Endodermal cell (in vitro differentiated cells): ENCODE results near the gene ST8SIA2. TPM values are rescaled to one million over a fixed set of nuclear protein-coding genes. Genes with fewer than 3 reads are reported as not detected.

Experiments used
- DNase-seq: peaks from one replicate; pipeline ENCODE4 v3.0.0-alpha.2; 2017
- H3K27ac ChIP-seq: 2 replicates; pipeline ENCODE4 v1.5.1; 2013; ENCODE audit warnings: mild to moderate bottlenecking, low read depth, low read length, moderate library complexity
- H3K27me3 ChIP-seq: 2 replicates; pipeline ENCODE4 v1.6.1; 2013; ENCODE audit warnings: mild to moderate bottlenecking, low read length, moderate library complexity; ENCODE audit not compliant: insufficient read depth, control insufficient read depth, poor library complexity, severe bottlenecking
- H3K36me3 ChIP-seq: 2 replicates; pipeline ENCODE4 v1.7.0; 2013; ENCODE audit warnings: mild to moderate bottlenecking, low read length, moderate library complexity; ENCODE audit not compliant: control insufficient read depth, insufficient read depth
- H3K4me1 ChIP-seq: one replicate; pipeline ENCODE4 v1.7.0; 2013; ENCODE audit warnings: low read length; ENCODE audit not compliant: control insufficient read depth, insufficient read depth
- H3K4me3 ChIP-seq: 2 replicates; pipeline ENCODE4 v1.5.1; 2013; ENCODE audit warnings: mild to moderate bottlenecking, low read length, moderate library complexity
- H3K9ac ChIP-seq: 2 replicates; pipeline ENCODE4 v1.6.1; 2013; ENCODE audit warnings: mild to moderate bottlenecking, low read length, moderate library complexity; ENCODE audit not compliant: poor library complexity, severe bottlenecking; ENCODE audit errors: extremely low read depth
- H3K9me3 ChIP-seq: 2 replicates; pipeline ENCODE4 v1.6.1; 2013; ENCODE audit warnings: mild to moderate bottlenecking, low read length, moderate library complexity; ENCODE audit not compliant: control insufficient read depth
- H3K27ac Mint-ChIP-seq: 2 replicates; pipeline ENCODE4 v1.8.0; 2020; ENCODE audit warnings: mixed read lengths
- H3K27me3 Mint-ChIP-seq: 2 replicates; pipeline ENCODE4 v1.8.0; 2021; ENCODE audit warnings: mild to moderate bottlenecking, mixed read lengths; ENCODE audit not compliant: insufficient read depth
- H3K36me3 Mint-ChIP-seq: 2 replicates; pipeline ENCODE4 v1.8.0; 2020; ENCODE audit warnings: low read depth, mixed read lengths
- H3K4me1 Mint-ChIP-seq: 2 replicates; pipeline ENCODE4 v1.8.0; 2020; ENCODE audit warnings: mixed read lengths
- H3K4me3 Mint-ChIP-seq: 2 replicates; pipeline ENCODE4 v1.8.0; 2020; ENCODE audit warnings: mild to moderate bottlenecking, moderate library complexity, mixed read lengths
- H3K9me3 Mint-ChIP-seq: 2 replicates; pipeline ENCODE4 v1.8.0; 2020; ENCODE audit warnings: mild to moderate bottlenecking, mixed read lengths
- WGBS, 2 experiments: methylation state at CpG; one replicate each; pipeline versions ENCODE4 v1.1.5 to v1.1.7; 2013; ENCODE audit warnings: missing lambda C conversion rate in 2 of 2, mixed read lengths in 1 of 2; ENCODE audit not compliant: insufficient coverage in 1 of 2, insufficient read length in 1 of 2; 5-methylcytosine and 5-hydroxymethylcytosine counted together
- total RNA-seq, 2 donors: library from RNA; stranded (reverse); fragmentation: NEBNext Ultra II Directional in 1 of 2; extraction: Animal tissue kit (Norgen Biotek cat#: 25700) in 1 of 2; gene quantifications; 2 replicates in 1 of 2; 3 replicates in 1 of 2; pipeline ENCODE4 v1.2.1, GENCODE V29; 2021
- TF ChIP-seq, protein P1 (sequence below): fragments of 200-600 bp; sonication (generic); conservative IDR thresholded peaks from 2 replicates; pipeline ENCODE4 v1.5.0; 2021; ENCODE audit warnings: antibody characterized with exemption, mild to moderate bottlenecking

Gene ST8SIA2
- total RNA-seq, 2 donors from 2014 or later: 8.1 to 8.9 TPM

DNA sequence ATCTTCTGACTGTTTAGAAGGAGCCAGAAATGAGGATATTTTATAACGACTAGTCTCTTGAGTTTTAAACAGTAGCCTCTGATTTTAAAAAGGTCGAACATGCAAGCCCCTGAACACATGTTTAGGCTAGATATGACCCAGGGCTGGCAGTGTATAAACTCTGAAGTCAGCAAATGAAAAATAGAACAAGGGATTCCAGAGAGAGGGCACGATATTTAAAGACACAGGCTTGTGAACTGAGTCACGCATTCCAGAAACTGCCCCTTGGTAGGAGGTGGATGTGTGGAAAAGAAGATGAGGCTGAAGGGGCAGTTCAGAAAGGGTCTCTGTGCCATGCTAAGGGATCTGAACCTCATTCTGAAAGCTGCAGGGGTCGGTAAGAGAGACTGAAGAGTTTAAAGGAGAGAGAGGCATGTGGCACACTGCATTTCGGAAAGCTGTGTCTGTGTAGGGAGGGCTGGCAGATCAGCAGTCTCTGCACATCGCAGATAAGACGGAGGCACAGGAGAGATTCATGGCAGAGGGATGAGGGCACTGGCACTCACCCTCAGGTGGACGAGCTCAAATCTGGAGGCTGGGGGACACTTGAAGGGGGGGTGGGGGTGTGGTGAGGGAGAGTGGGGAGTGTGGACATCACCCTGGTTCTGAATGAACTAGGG lies 22.1 kb downstream of the ST8SIA2 start:
- Histone ChIP-seq H3K4me3 (no peak overlapping the region), H3K27ac (no peak overlapping the region), H3K9ac (no peak overlapping the region), H3K9me3 (no peaks in the 10 kb centered on the region), H3K36me3 (peaks cover 21% of the 10 kb centered on the region), H3K4me1 (peaks cover 8% of the 10 kb centered on the region), H3K27me3 (no peaks in the 10 kb centered on the region)
- TF ChIP-seq, protein P1, sequence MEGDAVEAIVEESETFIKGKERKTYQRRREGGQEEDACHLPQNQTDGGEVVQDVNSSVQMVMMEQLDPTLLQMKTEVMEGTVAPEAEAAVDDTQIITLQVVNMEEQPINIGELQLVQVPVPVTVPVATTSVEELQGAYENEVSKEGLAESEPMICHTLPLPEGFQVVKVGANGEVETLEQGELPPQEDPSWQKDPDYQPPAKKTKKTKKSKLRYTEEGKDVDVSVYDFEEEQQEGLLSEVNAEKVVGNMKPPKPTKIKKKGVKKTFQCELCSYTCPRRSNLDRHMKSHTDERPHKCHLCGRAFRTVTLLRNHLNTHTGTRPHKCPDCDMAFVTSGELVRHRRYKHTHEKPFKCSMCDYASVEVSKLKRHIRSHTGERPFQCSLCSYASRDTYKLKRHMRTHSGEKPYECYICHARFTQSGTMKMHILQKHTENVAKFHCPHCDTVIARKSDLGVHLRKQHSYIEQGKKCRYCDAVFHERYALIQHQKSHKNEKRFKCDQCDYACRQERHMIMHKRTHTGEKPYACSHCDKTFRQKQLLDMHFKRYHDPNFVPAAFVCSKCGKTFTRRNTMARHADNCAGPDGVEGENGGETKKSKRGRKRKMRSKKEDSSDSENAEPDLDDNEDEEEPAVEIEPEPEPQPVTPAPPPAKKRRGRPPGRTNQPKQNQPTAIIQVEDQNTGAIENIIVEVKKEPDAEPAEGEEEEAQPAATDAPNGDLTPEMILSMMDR: no peak
- Mint-ChIP-seq H3K9me3 (no peaks in the 10 kb centered on the region), H3K36me3 (peaks cover 6% of the 10 kb centered on the region), H3K27ac (no peak overlapping the region), H3K4me3 (no peak overlapping the region), H3K4me1 (peaks cover 25% of the 10 kb centered on the region), H3K27me3 (peaks cover 10% of the 10 kb centered on the region)
- WGBS, 2 experiments: 92 to 98% methylated on average over 7 to 9 of the region's 9 CpGs
- DNase-seq: no peak

GRCh38 chr15:92416557-92416956 lies 22.9 kb downstream of the ST8SIA2 start:
- H3K27ac Mint-ChIP-seq: no peak overlapping the region
- TF ChIP-seq, protein P1: no peak
- Histone ChIP-seq H3K27me3 (no peaks in the 10 kb centered on the region), H3K27ac (no peak overlapping the region), H3K36me3 (peaks cover 21% of the 10 kb centered on the region), H3K4me1 (peaks cover 8% of the 10 kb centered on the region), H3K9ac (no peak overlapping the region), H3K9me3 (no peaks in the 10 kb centered on the region), H3K4me3 (no peak overlapping the region)
- DNase-seq: no peak
- H3K9me3 Mint-ChIP-seq: no peaks in the 10 kb centered on the region
- peaks cover 6% of the 10 kb centered on the region for H3K27me3 Mint-ChIP-seq
- WGBS, 2 experiments: 95% methylated on average over 9 to 12 of the region's 12 CpGs
- H3K4me1 Mint-ChIP-seq: peaks cover 22% of the 10 kb centered on the region
- peaks cover 6% of the 10 kb centered on the region for H3K36me3 Mint-ChIP-seq
- no peak overlapping the region for H3K4me3 Mint-ChIP-seq

DNA sequence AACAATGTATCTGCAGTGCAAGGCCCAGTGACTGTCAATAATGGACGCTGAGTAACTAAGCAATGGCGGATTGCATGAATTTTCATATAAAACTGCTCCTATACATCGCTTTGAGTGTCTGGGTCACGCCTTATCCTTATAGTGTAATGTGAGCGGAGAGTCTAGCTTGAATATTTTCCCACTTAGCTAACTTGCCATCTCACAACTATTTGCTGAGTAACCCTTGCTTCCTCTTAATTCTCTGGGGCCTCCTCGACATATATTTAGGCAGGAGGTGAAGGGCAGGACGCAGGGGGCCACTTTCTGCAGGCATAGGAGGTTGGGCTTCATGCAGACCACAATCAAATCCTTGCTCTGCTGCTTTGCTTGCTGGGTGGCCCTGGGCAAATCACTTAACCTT lies 24.0 kb downstream of the ST8SIA2 start:
- no peak for DNase-seq
- Histone ChIP-seq H3K4me3 (no peak overlapping the region), H3K9ac (no peak overlapping the region), H3K9me3 (no peaks in the 10 kb centered on the region), H3K4me1 (peaks cover 8% of the 10 kb centered on the region), H3K27me3 (no peaks in the 10 kb centered on the region), H3K36me3 (peaks cover 24% of the 10 kb centered on the region), H3K27ac (no peak overlapping the region)
- TF ChIP-seq, protein P1: no peak
- Mint-ChIP-seq H3K4me1 (peaks cover 19% of the 10 kb centered on the region), H3K9me3 (no peaks in the 10 kb centered on the region), H3K27me3 (peaks cover 4% of the 10 kb centered on the region), H3K36me3 (peaks cover 6% of the 10 kb centered on the region), H3K4me3 (no peak overlapping the region), H3K27ac (no peak overlapping the region)
- 82 to 86% methylated on average over 6 to 7 of the region's 7 CpGs for WGBS, 2 experiments
